Endothelial cell of umbilical vein (primary cell): Measurements from ENCODE around the gene MIR17HG.

ENCODE experiments used
- CTCF ChIP-seq, 2 donors: IDR thresholded peaks; 1 replicate in 1 of 2; 2 replicates in 1 of 2; pipeline ENCODE4 v1.5.1; 2011; ENCODE audit warnings: low read length in 2 of 2, mild to moderate bottlenecking in 2 of 2, moderate library complexity in 2 of 2, control low read depth in 1 of 2, inconsistent platforms in 1 of 2, low read depth in 1 of 2; ENCODE audit not compliant: insufficient read depth in 1 of 2; ENCODE audit errors: extremely low read depth in 1 of 2
- POLR2AphosphoS5 ChIP-seq: IDR thresholded peaks from 2 replicates; pipeline ENCODE4 v1.6.1; 2012; ENCODE audit warnings: low read depth, mild to moderate bottlenecking, control low read depth, low read length, moderate library complexity; ENCODE audit not compliant: insufficient read depth

- TF ChIP-seq CTCF (IDR thresholded peaks at IDR 0.05; ENCODE audit: extremely low read depth in 1 of 2, insufficient read depth in 1 of 2, low read depth in 1 of 2, low read length in 2 of 2) (no peak), POLR2AphosphoS5 (no peak)
Observed at GRCh38 chr13:91360246-91360751, 12.8 kb downstream of the MIR17HG start.
